ENCODE data around the gene ADD2.
A peak's percentile ranks its signal among the peaks of the same experiment; 100 is the strongest.

ADD2 gene

DNA sequence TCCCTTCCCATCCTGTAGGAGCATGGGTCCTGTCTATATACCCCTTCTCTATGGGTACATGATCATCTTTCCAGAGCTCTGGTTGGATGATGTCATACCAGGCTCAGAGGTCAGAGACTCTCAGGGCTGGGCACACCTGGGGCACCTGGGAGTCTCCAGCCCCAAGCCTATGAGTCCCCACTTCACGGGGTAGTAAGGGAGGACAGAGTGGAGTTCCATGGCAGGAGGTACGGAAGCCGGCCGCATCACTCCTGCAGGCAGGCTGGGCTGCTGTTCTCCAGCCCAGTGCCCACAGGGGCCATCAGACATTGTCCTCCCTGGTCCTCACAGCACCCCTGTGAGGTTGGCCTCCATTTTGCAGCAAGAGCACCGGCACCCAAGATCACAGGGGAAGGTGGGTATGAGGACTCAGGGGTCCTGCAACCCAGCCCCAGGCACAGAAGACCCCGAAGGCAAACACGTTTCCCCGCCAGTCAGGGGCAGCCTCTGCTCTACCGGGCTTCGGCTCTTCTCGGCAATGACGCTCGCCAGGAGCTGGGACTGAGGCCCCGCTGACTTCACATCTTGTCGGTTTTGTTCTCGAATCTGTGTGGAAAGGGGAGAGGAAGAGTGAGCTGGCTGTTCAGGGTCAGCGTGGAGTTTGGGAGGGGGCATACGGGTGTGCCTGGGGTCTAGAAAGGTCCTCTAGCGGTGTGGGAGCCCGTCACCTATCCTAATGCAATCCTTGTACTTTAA lies 91.5 kb downstream of the ADD2 start:
- H3K4me3 ChIP-seq (replicated peaks in 1 of 2; ENCODE audit: low read depth in 2 of 2, low read length in 2 of 2) = no peak overlapping the region
- no peak for DNase-seq (ENCODE audit: low read depth in 2 of 2)
- TF ChIP-seq, protein P1, sequence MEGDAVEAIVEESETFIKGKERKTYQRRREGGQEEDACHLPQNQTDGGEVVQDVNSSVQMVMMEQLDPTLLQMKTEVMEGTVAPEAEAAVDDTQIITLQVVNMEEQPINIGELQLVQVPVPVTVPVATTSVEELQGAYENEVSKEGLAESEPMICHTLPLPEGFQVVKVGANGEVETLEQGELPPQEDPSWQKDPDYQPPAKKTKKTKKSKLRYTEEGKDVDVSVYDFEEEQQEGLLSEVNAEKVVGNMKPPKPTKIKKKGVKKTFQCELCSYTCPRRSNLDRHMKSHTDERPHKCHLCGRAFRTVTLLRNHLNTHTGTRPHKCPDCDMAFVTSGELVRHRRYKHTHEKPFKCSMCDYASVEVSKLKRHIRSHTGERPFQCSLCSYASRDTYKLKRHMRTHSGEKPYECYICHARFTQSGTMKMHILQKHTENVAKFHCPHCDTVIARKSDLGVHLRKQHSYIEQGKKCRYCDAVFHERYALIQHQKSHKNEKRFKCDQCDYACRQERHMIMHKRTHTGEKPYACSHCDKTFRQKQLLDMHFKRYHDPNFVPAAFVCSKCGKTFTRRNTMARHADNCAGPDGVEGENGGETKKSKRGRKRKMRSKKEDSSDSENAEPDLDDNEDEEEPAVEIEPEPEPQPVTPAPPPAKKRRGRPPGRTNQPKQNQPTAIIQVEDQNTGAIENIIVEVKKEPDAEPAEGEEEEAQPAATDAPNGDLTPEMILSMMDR (IDR thresholded peaks at IDR 0.05; ENCODE audit: low read depth, low read length) = no peak

DNA sequence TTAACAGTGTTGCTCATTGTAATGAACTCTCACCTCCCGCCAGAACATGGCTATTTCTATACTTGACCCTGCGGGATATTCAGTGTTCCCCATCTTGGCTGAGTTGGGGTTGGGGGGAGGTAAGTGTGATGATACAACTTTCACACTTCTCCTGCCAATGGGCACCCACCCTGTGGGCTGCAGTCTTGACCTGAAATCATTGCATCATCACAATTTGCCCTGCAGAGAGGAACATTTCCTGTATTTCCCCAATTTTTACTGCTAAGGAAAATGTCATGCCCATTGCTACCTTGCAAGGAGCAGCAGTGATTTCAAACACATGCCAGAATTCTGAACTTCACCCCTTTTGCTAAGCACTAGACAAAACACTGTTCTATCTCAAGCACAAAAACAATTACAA lies 92.1 kb downstream of the ADD2 start:
- no peak for DNase-seq (ENCODE audit: low read depth in 2 of 2)
- H3K4me3 ChIP-seq (replicated peaks in 1 of 2; ENCODE audit: low read depth in 2 of 2, low read length in 2 of 2) = no peak overlapping the region
- TF ChIP-seq, protein P1 (IDR thresholded peaks at IDR 0.05; ENCODE audit: low read depth, low read length) = no peak

DNA sequence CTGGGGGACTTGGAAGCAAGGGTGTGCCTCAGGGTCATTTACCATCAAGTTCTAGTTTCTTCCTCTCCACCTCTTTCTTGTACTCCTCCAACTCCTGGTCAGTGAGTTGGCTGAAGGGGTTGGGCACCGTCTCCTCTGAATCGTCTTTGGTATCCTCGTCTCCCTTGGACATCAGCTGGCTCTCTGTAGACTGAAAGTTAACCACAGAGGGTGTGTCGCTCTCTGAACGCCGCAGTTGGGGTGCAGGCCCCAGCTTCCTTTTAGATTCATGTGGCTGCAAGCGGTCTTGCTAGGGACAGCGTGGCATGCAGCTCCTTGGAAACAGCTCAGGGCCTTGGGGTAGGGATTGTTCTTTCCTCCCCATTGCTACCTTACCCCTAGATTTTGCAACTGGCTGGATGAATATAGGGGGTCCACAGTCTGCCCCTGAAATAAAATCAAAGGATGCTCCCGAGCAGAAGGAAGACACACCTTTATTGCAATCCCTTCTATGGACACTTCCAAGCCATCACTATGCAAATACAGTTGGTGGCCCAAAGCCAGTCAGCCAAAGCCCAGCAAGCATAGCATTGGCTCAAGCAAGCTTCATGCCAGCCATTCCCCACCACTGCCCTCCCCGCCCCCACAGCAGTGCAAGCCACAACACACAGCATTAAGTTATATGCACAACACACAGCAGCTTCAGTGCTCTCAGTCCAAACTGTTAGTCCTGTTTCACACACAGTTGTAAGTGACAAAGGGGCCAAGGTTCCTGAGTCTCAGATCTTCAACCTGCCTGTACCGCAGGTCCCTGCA lies 93.2 kb downstream of the ADD2 start:
- no peak overlapping the region for H3K4me3 ChIP-seq (replicated peaks in 1 of 2; ENCODE audit: low read depth in 2 of 2, low read length in 2 of 2)
- no peak for DNase-seq (ENCODE audit: low read depth in 2 of 2)
- TF ChIP-seq, protein P1 (IDR thresholded peaks at IDR 0.05; ENCODE audit: low read depth, low read length) = no peak

DNA sequence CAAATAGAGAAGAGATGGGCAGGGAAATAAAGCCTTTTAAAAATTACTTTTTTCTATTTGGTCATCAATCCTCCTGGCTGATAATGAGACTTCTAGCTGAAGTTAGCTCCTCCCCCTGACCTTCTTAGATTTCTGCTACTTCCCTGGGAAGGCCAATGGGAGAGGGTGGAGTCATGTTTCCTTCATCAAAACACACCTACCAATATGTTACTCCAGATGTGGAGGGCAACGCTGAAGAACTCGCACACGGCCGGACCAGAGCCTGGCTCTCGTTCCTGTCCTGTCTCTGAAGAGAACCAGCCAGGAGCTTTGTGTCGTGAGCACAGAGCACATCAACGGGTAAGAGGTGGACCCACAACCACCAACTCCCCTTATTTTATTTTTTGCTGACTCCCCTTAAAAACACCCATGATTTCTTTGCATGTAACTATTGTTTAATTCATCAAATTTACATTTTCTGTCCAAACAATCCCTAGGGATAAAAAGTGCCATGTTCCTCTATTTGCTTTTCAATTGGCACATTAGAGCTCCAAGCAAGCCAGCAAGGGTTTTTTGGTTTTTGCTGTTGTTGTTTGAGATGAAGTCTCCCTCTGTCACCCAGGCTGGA lies 94.9 kb downstream of the ADD2 start:
- H3K4me3 ChIP-seq (replicated peaks in 1 of 2; ENCODE audit: low read depth in 2 of 2, low read length in 2 of 2) = no peak overlapping the region
- DNase-seq (ENCODE audit: low read depth in 2 of 2) = no peak
- TF ChIP-seq, protein P1 (IDR thresholded peaks at IDR 0.05; ENCODE audit: low read depth, low read length) = no peak

DNA sequence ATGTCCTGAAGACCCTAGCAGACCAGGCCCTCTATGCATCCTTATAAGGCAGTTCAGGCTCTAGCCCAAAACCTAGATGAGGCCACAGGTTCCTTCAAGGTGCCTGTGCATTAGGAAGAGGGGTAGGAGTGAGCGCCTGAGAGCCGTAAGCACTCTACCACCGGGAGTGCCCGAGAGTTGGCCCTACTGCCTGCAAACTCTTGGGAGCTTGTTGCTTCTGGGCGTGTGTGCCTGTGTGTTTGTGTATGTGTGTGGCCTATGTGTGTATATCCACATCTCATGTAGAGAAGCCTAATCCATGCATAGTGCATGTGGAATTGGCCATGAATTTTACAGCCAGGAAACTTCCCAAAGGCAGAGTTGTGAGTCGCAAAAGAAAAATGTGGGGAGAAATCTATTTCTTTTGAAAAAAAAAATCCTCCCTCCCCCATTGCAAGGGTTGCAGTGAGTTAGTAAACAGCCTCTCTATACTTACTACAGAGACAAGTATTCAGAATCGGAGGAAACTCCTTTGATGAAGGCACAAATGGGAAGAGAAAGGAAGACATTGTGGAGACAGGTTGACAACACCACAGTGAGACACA lies 96.8 kb downstream of the ADD2 start:
- TF ChIP-seq, protein P1 (IDR thresholded peaks at IDR 0.05; ENCODE audit: low read depth, low read length) = no peak
- peak in 1 of 2 donors; percentile 2 for DNase-seq (ENCODE audit: low read depth in 2 of 2)
- no peak overlapping the region for H3K4me3 ChIP-seq (replicated peaks in 1 of 2; ENCODE audit: low read depth in 2 of 2, low read length in 2 of 2)

DNA sequence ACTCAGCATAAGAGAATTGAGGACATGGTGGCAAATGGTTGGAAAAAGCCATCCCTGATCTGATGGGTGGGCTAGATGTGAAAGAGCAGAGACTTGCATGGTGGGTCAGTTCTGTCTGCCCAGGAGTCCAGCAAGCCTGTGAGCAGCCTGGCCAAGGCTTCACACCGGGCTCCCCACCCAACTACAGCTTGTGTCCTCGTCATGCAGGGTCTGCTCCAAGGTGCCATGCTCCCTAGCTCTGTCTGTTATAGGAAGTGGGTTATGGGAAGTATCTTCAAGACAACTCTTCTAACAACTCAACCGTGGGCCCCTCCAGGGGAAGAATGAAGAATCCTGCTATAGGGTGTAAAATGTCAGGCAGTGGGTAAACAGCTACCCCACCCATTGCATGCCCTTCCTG lies 97.4 kb downstream of the ADD2 start:
- no peak overlapping the region for H3K4me3 ChIP-seq (replicated peaks in 1 of 2; ENCODE audit: low read depth in 2 of 2, low read length in 2 of 2)
- DNase-seq (ENCODE audit: low read depth in 2 of 2) = no peak
- TF ChIP-seq, protein P1 (IDR thresholded peaks at IDR 0.05; ENCODE audit: low read depth, low read length) = no peak

Data from cardiac fibroblast (primary cell).